HEK293T (cell line): ENCODE data around the gene TFR2.

Source experiments
- CTBP1 ChIP-seq: fragments of 450-650 bp; IDR thresholded peaks from 2 replicates; pipeline ENCODE4 v1.6.1; 2016; ENCODE audit warnings: borderline replicate concordance
- FOXA1 ChIP-seq: fragments of 450-650 bp; IDR thresholded peaks from 2 replicates; pipeline ENCODE4 v1.6.1; 2016; ENCODE audit warnings: mild to moderate bottlenecking
- SP1 ChIP-seq: fragments of 450-650 bp; IDR thresholded peaks from 2 replicates; pipeline ENCODE4 v1.6.1; 2017
- SUZ12 ChIP-seq: fragments of 450-650 bp; IDR thresholded peaks from 2 replicates; pipeline ENCODE4 v1.6.1; 2016; ENCODE audit warnings: mild to moderate bottlenecking

DNA sequence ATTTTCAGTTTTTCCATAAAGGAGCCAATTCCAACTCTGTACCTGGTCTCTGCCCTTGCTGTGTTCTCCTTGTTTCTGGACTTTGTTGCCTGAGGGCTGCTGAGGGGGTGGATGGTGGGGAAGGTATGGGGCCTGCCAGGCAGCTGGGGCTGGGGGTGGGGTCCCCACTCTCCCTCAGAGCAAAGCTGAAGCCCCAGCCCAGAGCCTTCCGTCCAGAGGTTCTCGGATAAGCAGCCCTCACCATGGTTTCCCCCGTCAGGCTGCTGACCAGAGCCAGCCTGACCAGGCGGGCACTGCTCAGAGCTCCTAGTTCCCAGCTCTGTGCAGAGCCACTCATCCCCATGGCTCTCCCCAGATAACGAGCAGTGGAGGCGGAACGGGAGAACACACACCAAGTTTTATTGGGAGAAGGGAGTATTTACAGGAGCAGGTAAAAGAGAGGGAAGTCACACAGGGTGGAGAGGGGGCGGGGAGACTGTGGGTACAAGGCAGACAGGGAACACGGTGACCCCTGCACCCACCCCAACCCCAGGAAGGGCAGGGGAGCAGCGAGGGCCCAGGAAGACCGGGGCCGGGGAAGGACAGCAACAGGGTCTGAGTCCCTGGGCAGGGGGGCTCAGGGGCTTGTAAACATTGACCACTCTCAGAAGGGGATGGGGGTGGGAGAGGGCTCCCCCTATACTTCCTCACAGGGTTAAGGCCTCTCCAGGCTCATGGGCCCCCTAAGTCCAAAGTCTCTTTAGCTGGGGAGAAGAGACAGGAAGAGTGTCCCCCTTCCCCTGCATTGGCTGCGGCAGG lies 38.0 kb upstream of the TFR2 start:
- no peak for TF ChIP-seq SUZ12
- TF ChIP-seq CTBP1: no peak
- no peak for TF ChIP-seq SP1
- no peak for TF ChIP-seq FOXA1
